ENCODE data around the gene CYP1B1.

CYP1B1 gene

GRCh38 chr2:38109732-38110181 lies 33.8 kb upstream of the CYP1B1 start:
- Histone ChIP-seq H3K9me3 (no peaks in the 10 kb centered on the region), H3K36me3 (no peaks in the 10 kb centered on the region), H3K27me3 (no peaks in the 10 kb centered on the region), H3K4me3 (ENCODE audit: low read depth, low read length) (no peak overlapping the region), H3K4me1 (peaks cover 16% of the 10 kb centered on the region)
- no peak for TF ChIP-seq CTCF (IDR thresholded peaks at IDR 0.05; ENCODE audit: low read depth, low read length)
- no peak for DNase-seq

GRCh38 chr2:38108907-38109731 lies 33.2 kb upstream of the CYP1B1 start:
- TF ChIP-seq CTCF (IDR thresholded peaks at IDR 0.05; ENCODE audit: low read depth, low read length), result no peak
- Histone ChIP-seq H3K4me1 (peaks cover 16% of the 10 kb centered on the region), H3K9me3 (no peaks in the 10 kb centered on the region), H3K27me3 (no peaks in the 10 kb centered on the region), H3K4me3 (ENCODE audit: low read depth, low read length) (no peak overlapping the region), H3K36me3 (no peaks in the 10 kb centered on the region)
- DNase-seq, result no peak

- Histone ChIP-seq H3K4me3 (ENCODE audit: low read depth, low read length) (no peak overlapping the region), H3K27me3 (no peaks in the 10 kb centered on the region), H3K9me3 (no peaks in the 10 kb centered on the region), H3K36me3 (no peaks in the 10 kb centered on the region), H3K4me1 (peaks cover 16% of the 10 kb centered on the region)
- DNase-seq, result peak; percentile 40
- TF ChIP-seq CTCF (IDR thresholded peaks at IDR 0.05; ENCODE audit: low read depth, low read length), result no peak
Observed at GRCh38 chr2:38107738-38108410, 31.9 kb upstream of the CYP1B1 start.

- H3K4me1 ChIP-seq, result peaks cover 16% of the 10 kb centered on the region
- no peak overlapping the region for H3K4me3 ChIP-seq (ENCODE audit: low read depth, low read length)
- no peak for TF ChIP-seq CTCF (IDR thresholded peaks at IDR 0.05; ENCODE audit: low read depth, low read length)
- no peak for DNase-seq
- H3K36me3 ChIP-seq, result no peaks in the 10 kb centered on the region
- H3K27me3 ChIP-seq, result no peaks in the 10 kb centered on the region
- no peaks in the 10 kb centered on the region for H3K9me3 ChIP-seq
Observed at GRCh38 chr2:38106405-38107094, 30.6 kb upstream of the CYP1B1 start.

GRCh38 chr2:38105922-38106321 lies 30.0 kb upstream of the CYP1B1 start:
- peaks cover 16% of the 10 kb centered on the region for H3K4me1 ChIP-seq
- DNase-seq, result peak; percentile 76
- no peaks in the 10 kb centered on the region for H3K9me3 ChIP-seq
- no peaks in the 10 kb centered on the region for H3K36me3 ChIP-seq
- H3K4me3 ChIP-seq (ENCODE audit: low read depth, low read length), result no peak overlapping the region
- H3K27me3 ChIP-seq, result no peaks in the 10 kb centered on the region
- TF ChIP-seq CTCF (IDR thresholded peaks at IDR 0.05; ENCODE audit: low read depth, low read length), result no peak

All from BE2C (cell line).